Cardiac septum (tissue), 1 donor: ENCODE data around the gene AOC1. TPM values are rescaled to one million over a fixed set of nuclear protein-coding genes. Genes with fewer than 3 reads are reported as not detected.

ENCODE experiments used
- DNase-seq: peaks from one replicate; pipeline ENCODE4 v3.0.0-alpha.2; 2020; ENCODE audit warnings: low spot score
- intact Hi-C: fragments of 100-400 bp; cut with DNase I; formaldehyde crosslinking; loops from one replicate; pipeline ENCODE4 v1.14.0; 2022
- total RNA-seq: library from RNA; stranded (reverse); fragmentation: NEBNext Ultra II Directional; extraction: Animal tissue kit (Norgen Biotek cat#: 25700); gene quantifications from one replicate; pipeline ENCODE4 v1.2.1, GENCODE V29; 2021
- donor health status: DM: no; HTN: no; CAD: no.

AOC1 gene
- total RNA-seq, 1 donor from 2014 or later = 0.43 TPM

- no peak for DNase-seq
- intact Hi-C loops = no loop called here
Observed at GRCh38 chr7:150830937-150831336, 21.4 kb upstream of the AOC1 start.

- intact Hi-C loops = no loop called here
- DNase-seq = no peak
Observed at GRCh38 chr7:150831851-150832250, 20.5 kb upstream of the AOC1 start.

DNA sequence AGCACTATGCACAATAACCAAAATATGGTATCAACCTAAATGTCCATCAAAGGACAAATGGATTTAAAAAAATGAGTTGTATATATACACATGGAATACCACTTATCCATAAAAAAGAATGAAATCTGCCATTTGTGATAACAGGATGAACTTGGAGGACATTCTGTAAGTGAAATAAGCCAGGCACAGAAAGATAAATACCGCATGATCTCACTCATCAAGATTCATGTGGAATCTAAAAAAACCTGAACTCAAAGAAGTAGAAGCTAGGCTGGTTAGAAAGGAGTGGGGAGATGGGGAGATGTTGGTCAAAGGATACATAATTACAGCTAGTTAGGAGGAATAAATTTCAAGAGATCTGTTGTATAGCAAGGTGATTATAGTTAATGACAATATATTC is 17.3 kb upstream of the AOC1 start:
- DNase-seq = no peak

DNA sequence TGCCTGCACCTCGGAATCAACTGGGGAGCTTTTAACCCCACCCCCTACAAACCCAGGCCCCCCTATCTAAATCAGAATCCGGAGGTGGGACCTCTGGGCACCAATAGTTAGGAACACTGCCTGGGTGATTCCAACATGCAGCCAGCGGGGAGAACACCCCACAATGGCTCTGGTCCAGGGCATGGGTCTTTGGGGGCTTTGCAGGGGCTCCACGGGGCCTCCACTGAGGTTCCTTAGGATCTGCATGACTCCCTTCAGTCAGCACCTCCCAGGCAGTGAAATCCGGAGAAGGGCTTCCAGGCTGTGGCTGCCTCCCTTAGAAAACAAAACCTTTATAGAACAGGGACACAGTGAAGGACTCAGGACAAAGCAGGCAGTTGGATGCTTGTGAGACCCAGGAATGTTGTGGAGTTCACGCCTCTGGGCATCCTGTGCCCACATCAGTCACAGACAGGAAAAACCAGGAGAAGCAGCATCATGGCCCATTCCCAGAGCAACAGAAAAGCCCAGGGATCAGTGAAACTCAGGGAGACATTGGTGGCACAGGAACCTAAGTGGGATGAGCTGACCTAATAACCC is 16.5 kb upstream of the AOC1 start:
- intact Hi-C loops = no loop called here
- no peak for DNase-seq

More for the DNA sequence above, 17.3 kb upstream of the AOC1 start:
- intact Hi-C loops = no loop called here

GRCh38 chr7:150838965-150839650 is 13.2 kb upstream of the AOC1 start:
- intact Hi-C loops = no loop called here
- DNase-seq = no peak

DNA sequence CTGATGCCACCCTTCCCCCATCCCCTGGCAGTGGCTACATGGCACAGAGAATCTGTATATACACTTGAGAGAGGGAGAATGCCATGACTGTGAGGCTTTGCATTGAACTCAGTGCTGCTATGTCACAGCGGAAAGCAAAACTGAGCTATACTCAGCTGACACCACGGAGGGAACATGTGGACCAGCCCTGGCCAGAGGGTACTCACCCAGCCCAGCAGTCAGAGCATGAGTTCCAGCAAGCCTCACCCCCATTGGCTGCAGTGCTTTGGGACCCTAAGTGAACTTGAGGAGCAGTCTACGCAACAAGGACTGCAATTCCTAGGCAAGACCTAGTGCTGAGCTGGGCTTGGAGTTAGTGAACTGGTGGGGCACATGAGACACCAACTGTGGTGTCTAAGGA is 10.3 kb upstream of the AOC1 start:
- no peak for DNase-seq
- intact Hi-C loops = no loop called here

DNA sequence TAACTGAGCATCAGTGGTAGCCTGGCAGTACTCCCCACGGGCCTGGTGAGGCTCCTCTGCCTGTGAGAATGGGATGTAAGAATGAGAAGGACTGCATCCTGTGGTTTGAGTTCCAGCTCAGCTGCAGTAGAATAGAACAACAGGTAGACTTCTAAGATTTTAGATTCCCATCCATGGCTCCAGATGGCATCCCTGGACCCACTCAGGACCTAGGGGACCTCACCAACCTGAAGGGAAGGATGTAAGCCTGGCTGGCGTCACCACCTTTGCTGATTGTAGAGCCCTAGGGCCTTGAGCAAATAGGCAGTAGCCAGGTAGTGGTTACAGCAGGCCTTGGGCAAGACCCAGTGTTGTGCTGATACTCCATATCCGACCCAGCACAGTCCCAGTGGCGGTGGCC is 9.6 kb upstream of the AOC1 start:
- DNase-seq = no peak
- intact Hi-C loops = no loop called here

- intact Hi-C loops = loop anchor here (2.0 kb wide), 1 partner anchor 59 kb away; no protein-coding TSS in a partner anchor
- DNase-seq = no peak
Observed at GRCh38 chr7:150845421-150845861, 6.9 kb upstream of the AOC1 start.

GRCh38 chr7:150846291-150847115 is 5.8 kb upstream of the AOC1 start:
- intact Hi-C loops = no loop called here
- no peak for DNase-seq

- intact Hi-C loops = no loop called here
- DNase-seq = no peak
Observed at GRCh38 chr7:150847536-150847935, 4.8 kb upstream of the AOC1 start.

DNA sequence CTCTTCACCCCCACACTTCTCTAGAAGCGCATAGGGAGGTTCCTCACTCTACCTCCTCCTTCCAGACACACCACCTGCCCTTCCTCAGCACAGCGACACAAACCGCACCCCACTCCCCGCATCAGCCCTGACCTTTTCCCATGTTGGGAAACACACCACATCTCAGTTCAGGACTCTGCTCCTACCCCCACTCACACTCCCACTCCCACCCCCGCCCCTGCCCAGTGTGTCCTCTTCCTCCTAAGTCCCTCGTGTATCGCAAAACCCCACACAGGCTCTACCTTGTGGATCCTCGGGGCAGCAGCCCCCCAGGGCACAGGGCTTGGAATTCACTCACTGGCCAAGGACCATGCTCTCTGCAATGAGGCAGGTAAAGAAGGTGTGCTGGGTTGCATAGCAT is 4.2 kb upstream of the AOC1 start:
- intact Hi-C loops = no loop called here

GRCh38 chr7:150848561-150849115 is 3.7 kb upstream of the AOC1 start:
- no peak for DNase-seq
- intact Hi-C loops = no loop called here

More for the DNA sequence above, 4.2 kb upstream of the AOC1 start:
- DNase-seq = no peak

DNA sequence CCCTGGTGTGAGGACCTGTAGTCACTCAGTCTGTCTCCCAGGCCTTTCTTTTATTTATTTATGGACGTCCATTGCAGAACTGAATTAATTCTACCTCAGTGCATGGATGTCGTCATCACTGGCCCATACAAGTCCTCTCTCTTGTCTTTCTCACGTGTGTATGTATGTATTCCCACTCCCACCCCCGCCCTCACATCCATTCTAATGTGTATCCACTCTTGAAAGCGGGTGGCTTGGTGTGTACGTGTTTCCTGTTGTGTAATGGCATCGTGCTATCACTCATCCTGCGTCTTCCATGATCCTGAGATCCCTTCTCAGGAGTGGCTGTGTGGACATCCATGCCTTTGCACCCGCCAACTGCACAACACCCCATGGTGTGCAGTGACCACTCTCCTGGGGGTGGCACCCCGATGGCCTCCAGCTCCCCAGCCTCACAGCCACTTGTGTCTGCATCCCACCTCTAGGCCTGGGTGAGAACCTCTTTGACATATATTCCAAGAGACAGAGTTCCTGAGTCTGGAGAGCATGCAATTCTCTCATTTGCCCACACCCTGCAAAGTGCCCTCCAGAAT is 3.0 kb upstream of the AOC1 start:
- intact Hi-C loops = no loop called here
- DNase-seq = no peak

- DNase-seq = no peak
- intact Hi-C loops = no loop called here
Observed at GRCh38 chr7:150850273-150850672, 2.0 kb upstream of the AOC1 start.

DNA sequence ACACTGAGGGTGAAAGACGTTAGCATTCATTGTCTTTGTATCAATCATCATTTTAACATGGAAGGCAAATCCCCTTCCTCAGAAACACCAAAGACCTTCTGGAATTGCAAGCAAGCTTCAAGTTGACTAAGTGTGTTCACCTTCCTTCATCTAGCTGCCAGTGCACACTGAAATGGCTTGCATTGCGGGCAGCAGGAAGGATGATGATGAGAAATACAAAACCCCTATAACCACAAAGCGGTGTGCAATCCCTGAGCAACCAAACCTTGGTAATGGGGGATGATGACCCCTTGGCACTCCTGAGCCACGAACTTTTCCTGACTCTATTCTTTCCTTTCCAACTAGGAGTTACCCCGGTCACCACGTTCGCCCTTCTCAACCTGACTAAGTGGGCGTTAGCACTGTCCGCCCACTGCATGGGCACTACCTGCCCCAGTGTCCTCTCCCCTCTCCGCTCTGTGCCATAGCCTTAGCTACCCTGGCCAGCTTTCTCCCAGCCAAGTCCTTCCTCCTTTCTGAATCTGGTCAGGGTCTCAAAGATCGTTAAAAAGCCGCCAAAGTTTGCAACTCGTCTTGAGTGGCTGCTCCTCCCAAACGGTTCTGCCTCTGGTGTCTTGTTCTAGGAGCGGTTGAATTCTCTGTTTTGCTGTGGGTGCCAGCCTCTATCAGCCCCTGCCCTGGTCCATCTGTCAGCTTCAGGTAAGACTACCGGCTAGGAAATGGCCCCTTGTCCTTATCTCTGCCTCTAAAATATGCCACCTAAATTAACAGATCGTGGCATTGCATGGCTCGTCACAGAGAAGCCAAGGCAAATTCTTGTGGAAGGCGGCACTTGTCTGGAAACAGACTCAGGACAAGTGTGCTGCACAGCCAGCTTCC is 586 bp upstream of the AOC1 start:
- no peak for DNase-seq
- intact Hi-C loops = no loop called here

DNA sequence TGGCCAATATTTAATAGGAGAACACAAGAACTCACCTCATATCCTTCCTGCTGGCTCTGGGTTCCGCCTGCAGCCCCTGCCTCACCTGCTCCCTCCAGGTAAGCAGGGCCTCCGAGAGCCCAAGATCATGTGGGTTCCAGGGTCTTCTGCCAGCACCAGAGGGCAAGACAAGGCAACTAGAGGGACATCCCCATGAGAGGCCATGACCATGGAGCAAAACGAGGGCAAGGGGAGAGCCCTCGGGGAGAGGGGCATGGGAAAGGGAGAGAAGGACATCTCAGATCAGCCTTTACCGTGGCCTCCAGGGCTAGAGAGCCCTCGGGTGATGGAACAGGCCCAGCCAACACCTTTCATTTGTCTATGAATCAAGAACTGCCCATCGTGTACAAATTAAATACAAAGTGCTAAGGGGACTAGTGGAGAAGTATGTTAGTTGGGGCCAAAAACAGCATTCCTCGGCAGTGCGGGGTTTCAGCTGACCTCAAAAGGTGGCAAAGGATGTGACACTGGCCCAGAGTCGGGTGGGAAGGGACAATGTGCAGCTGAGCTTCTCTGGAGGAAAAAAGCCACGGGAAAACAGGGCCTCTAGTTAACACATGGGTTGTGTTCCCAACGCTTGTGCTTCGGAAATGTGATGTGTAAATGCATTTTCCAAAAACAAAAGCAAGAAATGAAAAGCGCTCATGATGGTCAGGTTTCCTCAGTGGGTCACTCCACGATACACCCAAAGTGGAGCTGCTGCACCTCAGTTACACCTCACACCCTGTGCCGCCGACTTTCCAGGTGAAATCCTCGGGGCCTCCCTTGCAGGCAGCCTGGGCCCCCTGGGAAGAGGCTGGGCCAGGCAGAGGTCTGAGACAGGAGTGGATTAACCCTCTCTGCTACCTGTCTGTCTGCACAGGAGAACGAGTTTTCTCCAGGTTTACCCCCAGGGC is 2.0 kb downstream of the AOC1 start:
- intact Hi-C loops = no loop called here
- DNase-seq = no peak

GRCh38 chr7:150855046-150855445 is 2.7 kb downstream of the AOC1 start:
- intact Hi-C loops = no loop called here
- no peak for DNase-seq
